GM12891 (cell line): ENCODE measurements around the gene C12orf57.

Experiments
- DNase-seq: peaks from one replicate; pipeline ENCODE4 v3.0.0; 2011; ENCODE audit warnings: low spot score; ENCODE audit not compliant: insufficient read length
- FAIRE-seq: peaks from 2 replicates; lab custom pipeline; 2011; peaks lifted over from hg19 to GRCh38; lab: Jason Lieb, UNC
- PAX5 ChIP-seq: IDR thresholded peaks from 2 replicates; pipeline ENCODE4 v1.6.1; 2011; ENCODE audit warnings: low read length, moderate library complexity, mild to moderate bottlenecking; ENCODE audit not compliant: insufficient read depth, severe bottlenecking
- POLR2A ChIP-seq: IDR thresholded peaks from 2 replicates; pipeline ENCODE4 v1.6.1; 2011; ENCODE audit warnings: low read depth, low read length, control low read depth
- POLR2AphosphoS5 ChIP-seq: IDR thresholded peaks from 2 replicates; pipeline ENCODE4 v1.6.1; 2011; ENCODE audit warnings: low read depth, low read length, control low read depth
- POU2F2 ChIP-seq: IDR thresholded peaks from 2 replicates; pipeline ENCODE4 v1.6.1; 2011; ENCODE audit warnings: low read depth, mild to moderate bottlenecking, control low read depth, low read length, moderate library complexity
- SPI1 ChIP-seq: IDR thresholded peaks from 2 replicates; pipeline ENCODE4 v1.6.1; 2011; ENCODE audit warnings: low read depth, low read length, control low read depth
- TAF1 ChIP-seq: IDR thresholded peaks from 2 replicates; pipeline ENCODE4 v1.6.1; 2011; ENCODE audit warnings: low read depth, low read length, control low read depth

The C12orf57 gene

GRCh38 chr12:6964605-6965025, 20.8 kb downstream of the C12orf57 start:
- DNase-seq: no peak
- no peak for TF ChIP-seq TAF1
- TF ChIP-seq POLR2AphosphoS5: peak; percentile 25; the same call in 1 of the 2 replicates
- FAIRE-seq: no peak

GRCh38 chr12:6965026-6965661, 21.3 kb downstream of the C12orf57 start:
- DNase-seq (peak; percentile 82), FAIRE-seq (peak; percentile 87)
- TF ChIP-seq POLR2A: 0 out of 2 replicates have a peak, but pooled peaks have one; percentile 24
- no peak for TF ChIP-seq SPI1
- TF ChIP-seq POLR2AphosphoS5: peak; percentile 17; the same call in 1 of the 2 replicates

DNA sequence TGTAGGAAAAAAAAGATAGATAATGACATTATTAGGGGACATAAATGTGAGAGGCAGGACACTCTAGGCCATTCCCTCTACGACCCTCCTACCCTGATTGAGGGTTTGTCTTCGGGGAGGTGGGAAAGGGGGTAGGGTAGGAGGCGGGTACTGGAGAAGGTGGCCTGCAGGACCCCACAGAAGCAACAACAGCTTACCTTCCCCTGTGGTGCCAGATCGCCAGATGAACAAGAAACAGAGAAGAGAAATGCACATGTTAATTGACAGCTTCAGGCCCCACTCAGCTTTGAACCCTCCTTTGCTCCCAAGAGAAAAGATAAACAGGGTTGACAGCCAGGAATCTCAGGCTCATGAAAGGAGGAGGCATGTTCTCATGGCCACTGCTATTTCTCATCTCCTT, 21.9 kb downstream of the C12orf57 start:
- DNase-seq: no peak
- FAIRE-seq: no peak
- no peak for TF ChIP-seq SPI1
- TF ChIP-seq TAF1: no peak

DNA sequence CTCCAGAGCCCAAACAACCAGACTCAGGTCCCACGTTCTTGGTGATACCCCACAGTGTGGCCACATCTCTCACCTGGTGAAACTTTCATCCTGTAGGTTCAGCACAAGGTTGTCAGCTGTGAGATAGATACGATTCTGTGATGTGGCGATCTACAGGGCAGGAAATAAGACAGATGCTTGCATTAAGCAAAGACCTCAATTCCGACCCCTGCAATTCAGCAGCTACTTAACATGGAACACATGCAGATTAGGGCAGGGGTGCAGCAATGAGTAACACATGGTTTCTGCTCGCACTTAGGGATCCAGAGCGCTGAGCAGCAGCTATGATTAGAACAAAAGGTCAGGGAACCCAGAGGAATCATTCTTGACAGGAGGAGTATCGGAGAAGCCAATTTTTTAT, 22.5 kb downstream of the C12orf57 start:
- DNase-seq (no peak), FAIRE-seq (no peak)
- TF ChIP-seq TAF1 (no peak), POU2F2 (no peak), POLR2AphosphoS5 (no peak), SPI1 (no peak), POLR2A (no peak), PAX5 (no peak)

DNA sequence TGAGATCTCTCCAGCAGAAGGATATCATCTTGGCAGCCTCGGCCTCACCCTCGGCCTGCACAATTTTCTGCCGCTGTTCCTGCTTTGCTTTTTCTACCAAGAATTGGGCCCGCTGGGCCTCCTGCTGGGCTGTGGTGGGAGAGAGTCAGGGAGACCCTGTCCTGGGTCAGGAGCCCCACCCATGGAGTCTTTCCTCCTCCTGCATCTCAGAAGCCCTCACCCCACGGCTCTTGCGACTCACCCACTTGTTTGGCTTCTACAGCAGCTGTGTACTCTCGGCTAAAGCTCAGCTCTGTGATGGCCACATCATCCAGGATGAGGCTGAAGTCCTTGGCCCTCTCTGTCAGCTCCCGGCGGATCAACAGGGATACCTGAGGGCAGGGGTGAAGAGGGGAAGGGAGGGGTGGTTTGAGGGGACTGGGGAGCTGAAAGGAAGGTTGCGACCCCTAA, 23.9 kb downstream of the C12orf57 start:
- DNase-seq (no peak), FAIRE-seq (no peak)
- TF ChIP-seq SPI1 (no peak), POU2F2 (no peak)

- FAIRE-seq: no peak
These were observed 24.6 kb downstream of the C12orf57 start for GRCh38 chr12:6968426-6968825.

GRCh38 chr12:6970096-6970527, 26.3 kb downstream of the C12orf57 start:
- no peak for DNase-seq
- FAIRE-seq: peak; percentile 13
- TF ChIP-seq POU2F2 (no peak; the same call in 1 of the 2 replicates), PAX5 (no peak), TAF1 (0 out of 2 replicates have a peak, but pooled peaks have one; percentile 4), POLR2AphosphoS5 (peak; percentile 16; the same call in 1 of the 2 replicates), SPI1 (no peak), POLR2A (0 out of 2 replicates have a peak, but pooled peaks have one; percentile 24)

More at GRCh38 chr12:6968426-6968825, 24.6 kb downstream of the C12orf57 start:
- no peak for DNase-seq
- TF ChIP-seq POLR2AphosphoS5: 0 out of 2 replicates have a peak, but pooled peaks have one; percentile 12
- 0 out of 2 replicates have a peak, but pooled peaks have one; percentile 6 for TF ChIP-seq POLR2A
- TF ChIP-seq SPI1: no peak

DNA sequence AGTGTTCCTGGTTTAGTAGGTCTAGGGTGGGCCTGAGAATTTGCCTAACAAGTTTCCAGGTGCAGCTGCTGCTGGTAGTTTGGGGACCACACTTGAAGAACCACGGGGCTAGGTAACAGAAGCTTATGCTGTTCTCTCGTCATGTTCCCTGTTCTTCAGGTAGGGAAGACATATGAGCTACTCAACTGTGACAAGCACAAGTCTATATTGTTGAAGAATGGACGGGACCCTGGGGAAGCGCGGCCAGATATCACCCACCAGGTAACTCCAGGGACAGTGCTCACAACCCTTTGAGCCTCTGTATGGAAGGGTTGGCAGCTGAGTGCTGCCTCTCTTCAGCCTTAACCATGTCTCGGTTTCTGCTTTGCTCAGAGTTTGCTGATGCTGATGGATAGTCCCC, 30.4 kb downstream of the C12orf57 start:
- no peak for TF ChIP-seq POU2F2
- TF ChIP-seq POLR2AphosphoS5: no peak
- TF ChIP-seq PAX5: no peak
- TF ChIP-seq TAF1: no peak
- TF ChIP-seq POLR2A: no peak
- TF ChIP-seq SPI1: no peak
- FAIRE-seq (no peak), DNase-seq (no peak)

DNA sequence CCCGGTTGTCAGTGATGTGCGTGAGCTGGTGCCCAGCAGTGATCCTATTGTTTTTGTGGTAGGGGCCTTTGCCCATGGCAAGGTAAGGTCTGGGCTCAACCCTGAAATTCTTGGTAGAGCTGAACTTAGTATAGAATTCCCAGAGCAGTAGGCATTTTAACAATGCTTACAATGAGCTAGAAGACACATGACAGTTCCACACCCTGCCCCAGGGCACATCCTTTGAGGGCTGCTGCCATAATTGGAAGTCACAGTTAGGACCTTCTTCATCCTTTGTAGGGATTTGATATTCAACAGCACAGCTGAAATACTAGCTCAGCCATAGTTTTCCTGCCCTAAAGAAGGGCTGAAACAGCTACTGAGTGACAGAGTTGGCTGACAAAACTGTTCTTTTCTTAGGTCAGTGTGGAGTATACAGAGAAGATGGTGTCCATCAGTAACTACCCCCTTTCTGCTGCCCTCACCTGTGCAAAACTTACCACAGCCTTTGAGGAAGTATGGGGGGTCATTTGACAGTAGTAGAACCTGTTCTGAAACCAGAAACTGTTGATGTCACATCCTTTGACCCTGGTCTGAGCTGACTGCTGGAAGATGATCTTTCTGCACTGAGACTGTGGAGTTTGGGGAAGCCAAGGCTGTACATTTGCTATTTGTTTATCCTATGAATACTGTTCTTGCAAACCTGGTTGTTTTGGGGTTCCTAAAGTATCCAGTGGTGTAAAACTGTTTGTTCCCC, 31.6 kb downstream of the C12orf57 start:
- no peak for TF ChIP-seq POLR2AphosphoS5
- no peak for TF ChIP-seq TAF1
- TF ChIP-seq POU2F2: no peak
- no peak for TF ChIP-seq PAX5
- TF ChIP-seq SPI1: no peak
- TF ChIP-seq POLR2A: 0 out of 2 replicates have a peak, but pooled peaks have one; percentile 37
- DNase-seq (no peak), FAIRE-seq (peak; percentile 13)

- 0 out of 2 replicates have a peak, but pooled peaks have one; percentile 11 for TF ChIP-seq POLR2A
- TF ChIP-seq POU2F2: no peak
- DNase-seq (no peak), FAIRE-seq (no peak)
These were observed 33.8 kb downstream of the C12orf57 start for GRCh38 chr12:6977653-6978052.
